A549 treated with AZD2906 at 1 μM for 4 hours (cell line): ENCODE results near the gene CCR8. TPM values are rescaled to one million over a fixed set of nuclear protein-coding genes. Genes with fewer than 3 reads are reported as not detected.

Experiments
- total RNA-seq: library from RNA; stranded (reverse); fragments of 200-300 nt; extraction: Qiagen RNA extraction; gene quantifications from 5 replicates; pipeline ENCODE4 v1.2.3, GENCODE V29; 2022

CCR8 gene, protein sequence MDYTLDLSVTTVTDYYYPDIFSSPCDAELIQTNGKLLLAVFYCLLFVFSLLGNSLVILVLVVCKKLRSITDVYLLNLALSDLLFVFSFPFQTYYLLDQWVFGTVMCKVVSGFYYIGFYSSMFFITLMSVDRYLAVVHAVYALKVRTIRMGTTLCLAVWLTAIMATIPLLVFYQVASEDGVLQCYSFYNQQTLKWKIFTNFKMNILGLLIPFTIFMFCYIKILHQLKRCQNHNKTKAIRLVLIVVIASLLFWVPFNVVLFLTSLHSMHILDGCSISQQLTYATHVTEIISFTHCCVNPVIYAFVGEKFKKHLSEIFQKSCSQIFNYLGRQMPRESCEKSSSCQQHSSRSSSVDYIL
- total RNA-seq, result not detected in 5 replicates

DNA sequence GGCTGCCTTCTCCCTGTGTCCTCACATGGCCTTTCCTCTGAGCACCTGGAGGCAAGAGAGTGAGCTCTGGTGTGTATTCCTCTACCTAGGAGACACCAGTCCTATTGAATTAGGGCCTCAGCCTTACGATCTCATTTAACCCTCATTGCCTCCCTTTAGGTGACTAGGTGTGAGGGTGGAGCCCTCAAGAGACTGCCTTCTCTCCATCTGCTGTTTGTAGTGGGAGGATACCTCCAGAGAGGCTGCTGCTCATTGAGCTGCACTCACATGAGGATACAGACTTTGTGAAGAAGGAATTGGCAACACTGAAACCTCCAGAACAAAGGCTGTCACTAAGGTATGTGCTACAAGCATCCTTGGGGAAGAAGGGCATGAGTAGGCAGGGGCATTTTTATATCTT, at the start of gene CCR8:
Gene CCR8, plus strand, starts transcription at position 217 of the 400 bp plus-strand sequence. CDS start 2,623 bp downstream, outside the sequence.

DNA sequence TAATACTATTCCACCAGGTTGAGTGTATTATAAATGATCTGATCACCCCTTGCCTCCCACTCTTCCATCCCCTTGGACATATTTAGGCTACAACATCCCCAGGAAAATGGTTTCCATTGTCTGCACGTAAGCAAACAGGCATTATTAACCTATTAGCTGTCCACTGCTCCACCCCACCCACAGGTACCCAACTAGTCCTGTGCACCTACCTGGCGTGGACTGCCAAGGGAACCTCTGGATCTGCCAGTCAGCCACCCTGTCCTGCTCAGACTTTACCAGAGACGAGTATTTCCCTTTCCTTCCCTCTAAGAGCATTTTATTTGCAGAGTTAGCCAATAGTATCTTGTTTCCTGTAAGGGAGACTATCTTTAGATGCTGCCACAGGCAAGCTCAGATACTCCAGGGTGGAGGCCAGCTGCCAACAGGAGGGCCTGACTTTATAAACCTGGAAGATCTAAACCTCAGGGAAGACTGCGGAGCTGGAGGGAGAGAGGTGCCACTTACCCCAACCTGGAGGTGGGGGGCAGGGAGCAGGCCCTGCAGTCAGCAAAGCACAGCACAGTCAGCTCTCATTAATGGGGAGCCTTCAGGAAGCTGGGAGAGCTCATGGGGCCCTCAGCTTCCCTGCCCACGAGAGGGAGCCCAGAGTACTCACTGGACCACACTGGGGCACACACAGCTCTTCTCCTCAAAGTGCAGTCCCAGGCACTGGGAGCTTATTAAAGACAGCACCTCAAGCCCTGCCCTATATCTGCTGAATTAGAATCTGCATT, 49.6 kb upstream of the CCR8 start, which contains the start of gene CX3CR1:
Gene CX3CR1, minus strand, starts transcription at position 292 of the 773 bp plus-strand sequence. CDS start 13,527 bp downstream, outside the sequence.

Other genes starting within 250 kb of the CCR8 start
- 26.8 to 34.6 TPM (median 30.4 TPM) in 5 replicates for gene GORASP1, start 222.1 kb upstream of the CCR8 start, total RNA-seq
- 1.2 to 2.8 TPM (median 2.1 TPM) in 5 replicates for gene TTC21A, start 222.0 kb upstream of the CCR8 start, total RNA-seq
- gene CSRNP1, start 176.1 kb upstream of the CCR8 start, total RNA-seq, result 17.5 to 24.9 TPM (median 20.7 TPM) in 5 replicates
- 0.17 to 0.25 TPM (median 0.19 TPM) in 5 replicates for gene XIRP1, start 137.1 kb upstream of the CCR8 start, total RNA-seq
- gene CX3CR1, start 49.7 kb upstream of the CCR8 start, total RNA-seq, result 0.03 to 0.07 TPM (median 0.06 TPM) in 3 of 5 replicates, not detected in the others
- 35.9 to 42.4 TPM (median 39.0 TPM) in 5 replicates for gene SLC25A38, start 53.7 kb downstream of the CCR8 start, total RNA-seq
- 2,590 to 2,825 TPM (median 2,665 TPM) in 5 replicates for gene RPSA, start 77.0 kb downstream of the CCR8 start, total RNA-seq
- gene MOBP, start 138.0 kb downstream of the CCR8 start, total RNA-seq, result 0.02 to 0.18 TPM (median 0.10 TPM) in 5 replicates